Measurements from ENCODE around the gene ERVK3-1. TPM values are rescaled to one million over a fixed set of nuclear protein-coding genes. Genes with fewer than 3 reads are reported as not detected.
"Not testable (repeated sequence)": the region's sequence is repeated elsewhere in the genome, so short reads cannot be mapped to it uniquely, and the experiment has no call there.

The ERVK3-1 gene
- total RNA-seq, 1 experiment from 2014 or later = 68.4 TPM

DNA sequence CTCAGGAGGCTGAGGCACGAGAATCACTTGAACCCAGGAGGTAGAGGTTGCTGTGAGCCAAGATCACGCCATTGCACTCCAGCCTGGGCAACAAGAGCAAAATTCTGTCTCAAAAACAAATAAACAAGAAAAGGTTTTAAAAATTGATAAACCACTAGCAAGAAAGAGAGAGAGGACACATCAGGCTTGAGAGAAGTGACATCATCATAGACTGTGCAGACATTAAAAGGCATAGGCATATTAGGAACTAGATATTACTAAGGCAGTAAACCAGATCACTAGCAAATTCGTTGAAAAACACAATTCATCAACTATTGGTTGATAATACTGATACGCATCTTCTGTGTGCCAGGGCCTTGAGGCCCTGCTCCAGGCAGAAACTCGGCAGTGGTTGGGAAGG, 40.4 kb downstream of the ERVK3-1 start:
- H3K27ac Mint-ChIP-seq (ENCODE audit: unreplicated experiment) = no peak overlapping the region
- CTCF ChIA-PET = interaction anchor here (0.8 kb wide), 1 partner anchor 168 kb away, joined by 3 read pairs; no protein-coding TSS in a partner anchor

GRCh38 chr19:58346961-58347929, 42.1 kb downstream of the ERVK3-1 start:
- intact Hi-C loops (cut with micrococcal nuclease; ENCODE audit: unreplicated experiment) = no loop called here
- BruUV-seq (replicated peaks) = no TSS peak
- H3K27ac Mint-ChIP-seq (ENCODE audit: unreplicated experiment) = no peak overlapping the region
- CTCF ChIA-PET = interaction anchor here (0.5 to 1.3 kb wide), 3 partner anchors 15 to 105 kb away, joined by 3 to 4 read pairs (median 4); partner anchors contain the start of gene ZNF497
- TF ChIP-seq, protein P1, sequence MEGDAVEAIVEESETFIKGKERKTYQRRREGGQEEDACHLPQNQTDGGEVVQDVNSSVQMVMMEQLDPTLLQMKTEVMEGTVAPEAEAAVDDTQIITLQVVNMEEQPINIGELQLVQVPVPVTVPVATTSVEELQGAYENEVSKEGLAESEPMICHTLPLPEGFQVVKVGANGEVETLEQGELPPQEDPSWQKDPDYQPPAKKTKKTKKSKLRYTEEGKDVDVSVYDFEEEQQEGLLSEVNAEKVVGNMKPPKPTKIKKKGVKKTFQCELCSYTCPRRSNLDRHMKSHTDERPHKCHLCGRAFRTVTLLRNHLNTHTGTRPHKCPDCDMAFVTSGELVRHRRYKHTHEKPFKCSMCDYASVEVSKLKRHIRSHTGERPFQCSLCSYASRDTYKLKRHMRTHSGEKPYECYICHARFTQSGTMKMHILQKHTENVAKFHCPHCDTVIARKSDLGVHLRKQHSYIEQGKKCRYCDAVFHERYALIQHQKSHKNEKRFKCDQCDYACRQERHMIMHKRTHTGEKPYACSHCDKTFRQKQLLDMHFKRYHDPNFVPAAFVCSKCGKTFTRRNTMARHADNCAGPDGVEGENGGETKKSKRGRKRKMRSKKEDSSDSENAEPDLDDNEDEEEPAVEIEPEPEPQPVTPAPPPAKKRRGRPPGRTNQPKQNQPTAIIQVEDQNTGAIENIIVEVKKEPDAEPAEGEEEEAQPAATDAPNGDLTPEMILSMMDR (IDR thresholded peaks at IDR 0.05; ENCODE audit: unreplicated experiment) = no peak
- no peak overlapping the region for H3K4me3 Mint-ChIP-seq (ENCODE audit: low read depth, unreplicated experiment)
- DNase-seq = no peak
- no peaks in the 10 kb centered on the region for H3K9me3 Mint-ChIP-seq (ENCODE audit: low read depth, unreplicated experiment)
- H3K27me3 Mint-ChIP-seq (ENCODE audit: unreplicated experiment) = peaks cover 80% of the 10 kb centered on the region
- peaks cover 10% of the 10 kb centered on the region for H3K4me1 Mint-ChIP-seq (ENCODE audit: low read depth, unreplicated experiment)
- H3K36me3 Mint-ChIP-seq (ENCODE audit: insufficient read depth, unreplicated experiment) = no peaks in the 10 kb centered on the region

More for the DNA sequence above, 40.4 kb downstream of the ERVK3-1 start:
- intact Hi-C loops (cut with micrococcal nuclease; ENCODE audit: unreplicated experiment) = no loop called here
- H3K4me1 Mint-ChIP-seq (ENCODE audit: low read depth, unreplicated experiment) = peaks cover 10% of the 10 kb centered on the region
- H3K27me3 Mint-ChIP-seq (ENCODE audit: unreplicated experiment) = peaks cover 63% of the 10 kb centered on the region
- H3K36me3 Mint-ChIP-seq (ENCODE audit: insufficient read depth, unreplicated experiment) = no peaks in the 10 kb centered on the region
- H3K9me3 Mint-ChIP-seq (ENCODE audit: low read depth, unreplicated experiment) = no peaks in the 10 kb centered on the region
- no peak for DNase-seq
- H3K4me3 Mint-ChIP-seq (ENCODE audit: low read depth, unreplicated experiment) = no peak overlapping the region
- no TSS peak for BruUV-seq (replicated peaks)
- TF ChIP-seq, protein P1 (IDR thresholded peaks at IDR 0.05; ENCODE audit: unreplicated experiment) = no peak

DNA sequence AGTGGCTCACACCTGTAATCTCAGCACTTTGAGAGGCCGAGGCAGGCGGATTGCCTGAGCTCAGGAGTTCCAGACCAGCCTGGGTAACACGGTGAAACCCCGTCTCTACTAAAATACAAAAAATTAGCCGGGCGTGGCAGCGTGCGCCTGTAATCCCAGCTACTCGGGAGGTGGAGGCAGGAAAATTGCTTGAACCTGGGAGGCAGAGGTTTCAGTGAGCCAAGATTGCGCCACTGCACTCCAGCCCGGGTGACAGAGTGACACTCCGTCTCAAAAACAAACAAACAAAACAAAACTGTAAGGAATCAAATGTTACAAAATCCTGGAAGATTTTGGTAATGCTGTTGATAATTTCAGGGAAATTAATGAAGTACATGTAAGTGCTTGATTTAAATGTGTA, 42.9 kb downstream of the ERVK3-1 start:
- H3K27ac Mint-ChIP-seq (ENCODE audit: unreplicated experiment); DNase-seq; H3K36me3 Mint-ChIP-seq (ENCODE audit: insufficient read depth, unreplicated experiment); BruUV-seq (replicated peaks); intact Hi-C loops (cut with micrococcal nuclease; ENCODE audit: unreplicated experiment); CTCF ChIA-PET; H3K4me1 Mint-ChIP-seq (ENCODE audit: low read depth, unreplicated experiment); H3K4me3 Mint-ChIP-seq (ENCODE audit: low read depth, unreplicated experiment); H3K9me3 Mint-ChIP-seq (ENCODE audit: low read depth, unreplicated experiment): not testable (repeated sequence)
- peaks cover 88% of the 10 kb centered on the region for H3K27me3 Mint-ChIP-seq (ENCODE audit: unreplicated experiment)

DNA sequence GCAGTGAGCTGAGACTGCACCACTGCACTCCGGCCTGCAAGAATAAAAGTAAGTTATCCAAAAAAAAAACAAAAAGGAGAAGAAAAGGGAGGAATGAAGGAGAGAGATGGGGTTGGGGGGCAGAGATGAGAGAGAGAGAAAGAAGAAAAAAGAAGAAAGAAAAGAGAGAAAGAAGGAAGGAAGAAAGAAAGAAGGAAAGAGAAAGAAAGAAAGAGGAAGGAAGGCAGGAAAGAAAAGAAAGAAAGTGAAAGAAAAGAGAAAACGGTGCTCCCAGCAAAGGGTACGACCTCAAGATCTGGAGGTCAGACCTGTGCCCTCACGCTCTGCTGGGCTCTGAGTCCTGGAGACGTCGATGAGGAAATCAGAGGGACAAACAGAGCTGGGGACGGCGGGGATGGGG, 44.4 kb downstream of the ERVK3-1 start:
- BruUV-seq (replicated peaks) = no TSS peak
- CTCF ChIA-PET = interaction anchor here (0.6 kb wide), 1 partner anchor 28 kb away, joined by 3 read pairs; no protein-coding TSS in a partner anchor
- peaks cover 10% of the 10 kb centered on the region for H3K4me1 Mint-ChIP-seq (ENCODE audit: low read depth, unreplicated experiment)
- H3K27ac Mint-ChIP-seq (ENCODE audit: unreplicated experiment) = no peak overlapping the region
- peak overlapping the region; percentile 29 for H3K4me3 Mint-ChIP-seq (ENCODE audit: low read depth, unreplicated experiment)
- no peaks in the 10 kb centered on the region for H3K36me3 Mint-ChIP-seq (ENCODE audit: insufficient read depth, unreplicated experiment)
- no peaks in the 10 kb centered on the region for H3K9me3 Mint-ChIP-seq (ENCODE audit: low read depth, unreplicated experiment)
- no peak for DNase-seq
- TF ChIP-seq, protein P1 (IDR thresholded peaks at IDR 0.05; ENCODE audit: unreplicated experiment) = no peak
- H3K27me3 Mint-ChIP-seq (ENCODE audit: unreplicated experiment) = peaks cover 85% of the 10 kb centered on the region
- intact Hi-C loops (cut with micrococcal nuclease; ENCODE audit: unreplicated experiment) = no loop called here

All from Calu3 (cell line).